CD14-positive monocyte (primary cell): ENCODE data around the gene COL4A1. TPM values are rescaled to one million over a fixed set of nuclear protein-coding genes. Genes with fewer than 3 reads are reported as not detected.
A peak's percentile ranks its signal among the peaks of the same experiment; 100 is the strongest.

Experiments
- DNase-seq, 3 donors: peaks; one replicate each; pipeline ENCODE4 v3.0.0-alpha.2; 2011 to 2022
- H2AFZ ChIP-seq: 2 replicates; pipeline ENCODE4 v1.6.0; 2012; ENCODE audit warnings: mild to moderate bottlenecking, low read depth, low read length, inconsistent platforms; ENCODE audit not compliant: insufficient read depth, poor library complexity, severe bottlenecking
- H3K27ac ChIP-seq, 2 donors: 1 replicate in 1 of 2; 2 replicates in 1 of 2; pipeline ENCODE4 v1.5.1; 2012 to 2013; ENCODE audit warnings: low read length in 2 of 2, control low read depth in 1 of 2, inconsistent platforms in 1 of 2, low read depth in 1 of 2, mild to moderate bottlenecking in 1 of 2
- H3K27me3 ChIP-seq, 2 donors: one replicate each; pipeline versions ENCODE4 v1.6.0 to v1.6.1; 2011 to 2013; ENCODE audit warnings: low read length in 2 of 2; ENCODE audit not compliant: control insufficient read depth in 2 of 2, insufficient read depth in 2 of 2
- H3K36me3 ChIP-seq, 2 donors: replicated peaks in 1 of 2; 1 replicate in 1 of 2; 2 replicates in 1 of 2; pipeline versions ENCODE4 v1.5.1 to v1.6.1; 2012 to 2013; ENCODE audit warnings: low read length in 2 of 2, control low read depth in 1 of 2, inconsistent platforms in 1 of 2, mild to moderate bottlenecking in 1 of 2; ENCODE audit not compliant: insufficient read depth in 2 of 2, control insufficient read depth in 1 of 2
- H3K4me1 ChIP-seq, 2 donors: 1 replicate in 1 of 2; 2 replicates in 1 of 2; pipeline versions ENCODE4 v1.5.1 to v1.6.1; 2012 to 2013; ENCODE audit warnings: low read length in 2 of 2, control low read depth in 1 of 2, inconsistent platforms in 1 of 2, mild to moderate bottlenecking in 1 of 2, moderate library complexity in 1 of 2; ENCODE audit not compliant: insufficient read depth in 2 of 2, control insufficient read depth in 1 of 2
- H3K4me2 ChIP-seq: replicated peaks from 2 replicates; pipeline ENCODE3; 2012; ENCODE audit warnings: low read length, moderate library complexity, mild to moderate bottlenecking; ENCODE audit not compliant: poor library complexity, severe bottlenecking; ENCODE audit errors: extremely low read depth
- H3K4me3 ChIP-seq, 3 experiments: fragments of 200-600 bp in 1 of 3; sonication (generic) in 1 of 3; replicated peaks in 1 of 3; 1 replicate in 2 of 3; 2 replicates in 1 of 3; pipeline ENCODE4 v1.5.1; 2011 to 2013; ENCODE audit warnings: low read length in 3 of 3, mild to moderate bottlenecking in 3 of 3, control low read depth in 2 of 3, low read depth in 2 of 3, inconsistent platforms in 1 of 3, moderate library complexity in 1 of 3
- H3K79me2 ChIP-seq: 2 replicates; pipeline ENCODE4 v1.6.0; 2012; ENCODE audit warnings: mild to moderate bottlenecking, control low read depth, inconsistent platforms, low read length, moderate library complexity; ENCODE audit not compliant: insufficient read depth
- H3K9ac ChIP-seq: 2 replicates; pipeline ENCODE4 v1.6.0; 2017; ENCODE audit warnings: low read length, mild to moderate bottlenecking; ENCODE audit not compliant: insufficient read depth, poor library complexity, severe bottlenecking
- H3K9me3 ChIP-seq, 2 donors: replicated peaks in 1 of 2; 1 replicate in 1 of 2; 2 replicates in 1 of 2; pipeline versions ENCODE4 v1.5.1 to v1.6.1; 2012 to 2013; ENCODE audit warnings: low read length in 2 of 2, control low read depth in 1 of 2; ENCODE audit not compliant: control insufficient read depth in 1 of 2, insufficient read depth in 1 of 2
- H4K20me1 ChIP-seq: 2 replicates; pipeline ENCODE4 v1.6.0; 2012; ENCODE audit warnings: mild to moderate bottlenecking, low read length, control low read depth, moderate library complexity; ENCODE audit not compliant: insufficient read depth
- H3K27ac Mint-ChIP-seq, 7 donors: one replicate each; pipeline ENCODE4 v1.8.0; 2020; ENCODE audit warnings: mild to moderate bottlenecking in 7 of 7, mixed read lengths in 7 of 7, moderate library complexity in 6 of 7, inconsistent platforms in 2 of 7
- H3K27me3 Mint-ChIP-seq, 3 donors: one replicate each; pipeline ENCODE4 v1.8.0; 2021 to 2022; ENCODE audit warnings: low read depth in 3 of 3, mild to moderate bottlenecking in 3 of 3, mixed read lengths in 3 of 3, moderate library complexity in 3 of 3, inconsistent platforms in 1 of 3
- H3K36me3 Mint-ChIP-seq, 2 donors: one replicate each; pipeline ENCODE4 v1.8.0; 2020; ENCODE audit warnings: mixed read lengths in 2 of 2, inconsistent platforms in 1 of 2, mild to moderate bottlenecking in 1 of 2
- H3K4me1 Mint-ChIP-seq: one replicate; pipeline ENCODE4 v1.8.0; 2020; ENCODE audit warnings: mild to moderate bottlenecking, mixed read lengths
- H3K4me3 Mint-ChIP-seq, 2 donors: one replicate each; pipeline ENCODE4 v1.8.0; 2020; ENCODE audit warnings: mild to moderate bottlenecking in 2 of 2, mixed read lengths in 2 of 2, moderate library complexity in 1 of 2
- H3K9me3 Mint-ChIP-seq, 7 donors: one replicate each; pipeline ENCODE4 v1.8.0; 2020 to 2022; ENCODE audit warnings: mixed read lengths in 7 of 7, mild to moderate bottlenecking in 6 of 7, moderate library complexity in 6 of 7, inconsistent platforms in 2 of 7
- WGBS: methylation state at CpG from one replicate; pipeline ENCODE4 v1.1.5; 2013; ENCODE audit warnings: missing lambda C conversion rate; ENCODE audit not compliant: insufficient coverage; 5-methylcytosine and 5-hydroxymethylcytosine counted together
- intact Hi-C, 2 donors: fragments of 100-400 bp; cut with micrococcal nuclease; formaldehyde crosslinking; loops; one replicate each; pipeline versions ENCODE4 v1.15.0 to v1.15.1; 2023
- polyA plus RNA-seq, 3 donors: library from polyadenylated mRNA; depleted of rRNA in 1 of 3; unstranded in 2 of 3; stranded (reverse) in 1 of 3; fragments of 300-500 nt in 2 of 3; fragments of >200 nt in 1 of 3; fragmentation: Illumina TruSeq in 2 of 3; gene quantifications; 1 replicate in 2 of 3; 2 replicates in 1 of 3; pipeline ENCODE4 v1.2.3, GENCODE V29; 2012 to 2021
- TF ChIP-seq, protein P1 (sequence below): fragments of 200-600 bp; IDR thresholded peaks from one replicate; pipeline ENCODE4 v1.8.0; 2022; ENCODE audit warnings: antibody characterized with exemption, mild to moderate bottlenecking

The COL4A1 gene
- polyA plus RNA-seq, 3 donors: 0.16 to 0.25 TPM; not detected in 1

DNA sequence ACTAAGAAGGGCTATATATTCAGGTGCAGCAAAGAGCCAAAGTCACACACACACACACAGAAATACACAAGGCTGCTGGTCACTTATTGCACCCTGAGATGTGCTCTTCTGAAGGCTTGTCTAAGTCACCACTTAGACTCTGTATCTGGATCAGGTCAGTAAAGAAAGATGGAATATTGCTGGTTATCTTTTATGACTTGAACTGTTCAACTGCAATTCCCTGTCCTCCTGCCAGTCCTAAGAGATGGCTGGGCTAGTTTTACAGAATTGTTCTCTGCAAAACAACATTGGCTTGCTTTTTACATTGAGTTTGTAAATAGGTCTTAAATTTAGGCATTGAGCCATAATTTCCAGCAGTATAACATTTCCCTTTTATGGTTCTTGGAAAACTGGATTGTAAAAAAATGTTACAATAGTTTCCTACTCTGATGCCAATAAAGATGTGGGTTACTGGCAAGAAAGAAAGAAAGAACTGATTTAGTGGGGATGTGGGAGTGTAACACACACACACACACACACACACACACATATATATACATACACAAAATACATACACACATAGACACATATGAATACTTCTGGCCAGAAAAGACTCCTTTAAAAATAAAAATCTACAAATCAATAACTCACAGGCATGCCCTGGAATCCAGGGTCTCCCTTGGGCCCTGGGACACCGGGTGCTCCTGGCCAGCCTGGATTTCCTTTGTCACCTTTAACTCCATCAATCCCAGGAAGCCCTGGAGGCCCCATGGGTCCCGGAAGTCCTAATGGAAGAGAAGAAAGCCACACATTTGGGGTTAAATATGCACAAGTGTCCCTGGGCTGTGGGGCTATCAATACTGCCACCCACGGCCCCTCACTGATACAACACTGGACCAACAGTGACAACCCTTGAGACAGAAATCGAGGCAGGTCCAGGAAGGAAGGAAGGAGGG, 137.7 kb downstream of the COL4A1 start:
- Histone ChIP-seq H3K9me3 (peaks cover 22 to 26% of the 10 kb centered on the region in 2 donors), H3K4me2 (no peak overlapping the region), H3K9ac (no peak overlapping the region), H3K36me3 (no peaks in the 10 kb centered on the region), H2AFZ (no peak overlapping the region), H3K4me3 (no peak overlapping the region), H4K20me1 (no peaks in the 10 kb centered on the region), H3K27ac (no peak overlapping the region), H3K4me1 (peaks cover 14 to 32% of the 10 kb centered on the region in 2 donors), H3K27me3 (no peaks in the 10 kb centered on the region), H3K79me2 (no peaks in the 10 kb centered on the region)
- Mint-ChIP-seq H3K9me3 (peaks cover 9 to 24% (median 20%) of the 10 kb centered on the region in 7 donors), H3K36me3 (peaks cover 0 to 3% of the 10 kb centered on the region in 2 donors), H3K4me1 (peaks cover 13% of the 10 kb centered on the region), H3K27ac (peak overlapping the region in 1 of 7 donors; percentile 52), H3K27me3 (peaks cover 0 to 5% (median 4%) of the 10 kb centered on the region in 3 donors), H3K4me3 (no peak overlapping the region)
- DNase-seq: no peak
- TF ChIP-seq, protein P1, sequence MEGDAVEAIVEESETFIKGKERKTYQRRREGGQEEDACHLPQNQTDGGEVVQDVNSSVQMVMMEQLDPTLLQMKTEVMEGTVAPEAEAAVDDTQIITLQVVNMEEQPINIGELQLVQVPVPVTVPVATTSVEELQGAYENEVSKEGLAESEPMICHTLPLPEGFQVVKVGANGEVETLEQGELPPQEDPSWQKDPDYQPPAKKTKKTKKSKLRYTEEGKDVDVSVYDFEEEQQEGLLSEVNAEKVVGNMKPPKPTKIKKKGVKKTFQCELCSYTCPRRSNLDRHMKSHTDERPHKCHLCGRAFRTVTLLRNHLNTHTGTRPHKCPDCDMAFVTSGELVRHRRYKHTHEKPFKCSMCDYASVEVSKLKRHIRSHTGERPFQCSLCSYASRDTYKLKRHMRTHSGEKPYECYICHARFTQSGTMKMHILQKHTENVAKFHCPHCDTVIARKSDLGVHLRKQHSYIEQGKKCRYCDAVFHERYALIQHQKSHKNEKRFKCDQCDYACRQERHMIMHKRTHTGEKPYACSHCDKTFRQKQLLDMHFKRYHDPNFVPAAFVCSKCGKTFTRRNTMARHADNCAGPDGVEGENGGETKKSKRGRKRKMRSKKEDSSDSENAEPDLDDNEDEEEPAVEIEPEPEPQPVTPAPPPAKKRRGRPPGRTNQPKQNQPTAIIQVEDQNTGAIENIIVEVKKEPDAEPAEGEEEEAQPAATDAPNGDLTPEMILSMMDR: no peak
- WGBS: no CpG with 5 or more reads among the region's 4 CpGs
- intact Hi-C loops: no loop called here

DNA sequence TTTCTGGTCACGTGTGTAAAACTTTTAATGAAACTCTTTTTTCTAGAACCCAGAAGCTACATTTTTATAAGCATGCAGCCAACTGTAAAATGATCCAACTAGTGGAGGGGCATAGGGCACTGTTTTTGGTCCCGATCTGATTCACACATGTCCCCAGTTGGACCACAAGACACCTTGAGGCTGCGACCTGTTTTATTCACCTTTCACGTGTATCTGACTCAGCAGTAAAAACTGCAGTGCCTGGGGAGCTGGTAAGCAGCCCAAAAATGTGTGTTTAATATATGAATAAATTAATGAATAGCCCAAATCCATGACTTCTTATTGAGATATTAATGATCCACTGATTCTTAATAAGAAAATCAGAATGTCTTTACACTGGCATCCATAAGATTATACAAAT, 140.4 kb downstream of the COL4A1 start:
- no peaks in the 10 kb centered on the region for H3K36me3 ChIP-seq
- no peaks in the 10 kb centered on the region for H4K20me1 ChIP-seq
- H3K9ac ChIP-seq: no peak overlapping the region
- TF ChIP-seq, protein P1: no peak
- peaks cover 0 to 3% (median 0%) of the 10 kb centered on the region in 7 donors for H3K9me3 Mint-ChIP-seq
- no peak overlapping the region for H3K4me3 Mint-ChIP-seq
- 100% methylated on average over 3 of the region's 4 CpGs for WGBS
- H3K27ac Mint-ChIP-seq: no peak overlapping the region
- peaks cover 35 to 55% of the 10 kb centered on the region in 2 donors for H3K4me1 ChIP-seq
- no peaks in the 10 kb centered on the region for H3K79me2 ChIP-seq
- no peaks in the 10 kb centered on the region for H3K27me3 ChIP-seq
- peaks cover 0 to 1% of the 10 kb centered on the region in 2 donors for H3K9me3 ChIP-seq
- DNase-seq: no peak
- no peaks in the 10 kb centered on the region for H3K36me3 Mint-ChIP-seq
- H3K27ac ChIP-seq: no peak overlapping the region
- intact Hi-C loops: no loop called here
- H3K4me1 Mint-ChIP-seq: peaks cover 33% of the 10 kb centered on the region
- H2AFZ ChIP-seq: no peak overlapping the region
- no peak overlapping the region for H3K4me2 ChIP-seq
- H3K27me3 Mint-ChIP-seq: peaks cover 0 to 4% (median 3%) of the 10 kb centered on the region in 3 donors
- H3K4me3 ChIP-seq: no peak overlapping the region
